ENCODE results near the gene ABCA12.

DNA sequence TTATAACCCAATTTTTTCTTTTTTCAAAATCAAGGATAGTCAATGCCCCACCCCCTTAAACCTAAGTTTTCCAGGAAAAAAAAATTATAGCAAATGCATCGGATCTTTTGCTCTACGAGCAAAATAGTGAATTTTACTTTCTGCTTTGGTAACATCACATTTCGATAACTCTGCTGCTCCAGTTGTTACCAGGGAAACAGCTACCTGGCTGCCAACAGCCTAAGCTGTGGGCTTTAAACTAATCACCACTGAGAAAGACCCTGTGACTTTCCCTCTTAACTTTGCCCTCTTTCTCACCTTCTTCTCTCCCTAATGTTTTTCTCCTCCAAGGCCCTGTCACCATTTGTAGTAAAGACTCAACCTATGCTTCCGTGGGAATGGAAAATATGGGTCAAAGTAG is 145.5 kb downstream of the ABCA12 start:
- no peak for TF ChIP-seq EZH2 (IDR thresholded peaks at IDR 0.05; ENCODE audit: low read length, missing control alignments)
- TF ChIP-seq, protein P1, sequence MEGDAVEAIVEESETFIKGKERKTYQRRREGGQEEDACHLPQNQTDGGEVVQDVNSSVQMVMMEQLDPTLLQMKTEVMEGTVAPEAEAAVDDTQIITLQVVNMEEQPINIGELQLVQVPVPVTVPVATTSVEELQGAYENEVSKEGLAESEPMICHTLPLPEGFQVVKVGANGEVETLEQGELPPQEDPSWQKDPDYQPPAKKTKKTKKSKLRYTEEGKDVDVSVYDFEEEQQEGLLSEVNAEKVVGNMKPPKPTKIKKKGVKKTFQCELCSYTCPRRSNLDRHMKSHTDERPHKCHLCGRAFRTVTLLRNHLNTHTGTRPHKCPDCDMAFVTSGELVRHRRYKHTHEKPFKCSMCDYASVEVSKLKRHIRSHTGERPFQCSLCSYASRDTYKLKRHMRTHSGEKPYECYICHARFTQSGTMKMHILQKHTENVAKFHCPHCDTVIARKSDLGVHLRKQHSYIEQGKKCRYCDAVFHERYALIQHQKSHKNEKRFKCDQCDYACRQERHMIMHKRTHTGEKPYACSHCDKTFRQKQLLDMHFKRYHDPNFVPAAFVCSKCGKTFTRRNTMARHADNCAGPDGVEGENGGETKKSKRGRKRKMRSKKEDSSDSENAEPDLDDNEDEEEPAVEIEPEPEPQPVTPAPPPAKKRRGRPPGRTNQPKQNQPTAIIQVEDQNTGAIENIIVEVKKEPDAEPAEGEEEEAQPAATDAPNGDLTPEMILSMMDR (conservative IDR thresholded peaks at IDR 0.05 in 1 of 2, IDR thresholded peaks at IDR 0.05 in 1 of 2; ENCODE audit: low read depth in 1 of 2, low read length in 2 of 2), result no peak
